ENCODE measurements around the gene HEBP1.
"Not testable (repeated sequence)": the region's sequence is repeated elsewhere in the genome, so short reads cannot be mapped to it uniquely, and the experiment has no call there.

Gene HEBP1, protein sequence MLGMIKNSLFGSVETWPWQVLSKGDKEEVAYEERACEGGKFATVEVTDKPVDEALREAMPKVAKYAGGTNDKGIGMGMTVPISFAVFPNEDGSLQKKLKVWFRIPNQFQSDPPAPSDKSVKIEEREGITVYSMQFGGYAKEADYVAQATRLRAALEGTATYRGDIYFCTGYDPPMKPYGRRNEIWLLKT

DNA sequence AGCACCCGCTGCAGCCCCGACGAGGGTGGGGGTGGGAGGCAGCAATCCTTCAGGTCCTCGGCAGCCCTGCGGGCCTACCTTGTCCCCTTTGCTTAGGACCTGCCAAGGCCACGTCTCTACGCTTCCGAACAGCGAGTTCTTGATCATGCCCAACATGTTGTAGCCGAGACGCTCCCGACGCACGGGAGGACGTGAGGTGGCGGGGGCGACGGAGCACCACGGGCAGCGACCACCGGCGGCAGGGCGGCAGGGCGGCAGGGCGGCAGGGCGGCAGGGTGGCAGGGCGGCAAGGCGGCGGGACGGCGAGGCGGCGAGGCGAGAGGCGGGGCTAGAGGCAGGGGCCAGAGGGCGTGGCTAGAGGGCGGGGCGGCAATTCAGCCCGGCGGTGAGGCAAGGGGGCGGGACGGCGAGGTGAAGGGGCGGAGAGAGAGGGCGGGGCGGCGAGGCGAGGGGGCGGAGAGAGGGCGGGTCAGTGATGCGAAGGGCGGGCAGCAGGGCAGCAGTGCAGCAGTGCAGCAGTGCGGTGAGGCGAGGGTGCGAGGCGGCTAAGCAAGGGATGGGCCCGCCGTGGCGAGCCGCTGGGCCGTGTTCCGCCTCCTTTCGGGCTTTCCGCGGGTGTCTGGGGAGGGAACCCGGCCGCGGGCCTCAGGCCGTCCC is at the start of gene HEBP1:
HEBP1 (minus strand) TSS at position 307 of the 657 bp plus-strand sequence; CDS start at position 156, 151 bp downstream.
- Mint-ChIP-seq H3K4me1 (peaks cover 32% of the 10 kb centered on the region), H3K9me3 (no peaks in the 10 kb centered on the region), H3K27me3 (peaks cover 13% of the 10 kb centered on the region), H3K36me3 (ENCODE audit: low read depth) (no peaks in the 10 kb centered on the region), H3K27ac (peak within 1 kb of the TSS; percentile 48), H3K4me3 (peak within 1 kb of the TSS; percentile 86)
- peak; percentile 98 for DNase-seq
- ATAC-seq = peak; percentile 89

DNA sequence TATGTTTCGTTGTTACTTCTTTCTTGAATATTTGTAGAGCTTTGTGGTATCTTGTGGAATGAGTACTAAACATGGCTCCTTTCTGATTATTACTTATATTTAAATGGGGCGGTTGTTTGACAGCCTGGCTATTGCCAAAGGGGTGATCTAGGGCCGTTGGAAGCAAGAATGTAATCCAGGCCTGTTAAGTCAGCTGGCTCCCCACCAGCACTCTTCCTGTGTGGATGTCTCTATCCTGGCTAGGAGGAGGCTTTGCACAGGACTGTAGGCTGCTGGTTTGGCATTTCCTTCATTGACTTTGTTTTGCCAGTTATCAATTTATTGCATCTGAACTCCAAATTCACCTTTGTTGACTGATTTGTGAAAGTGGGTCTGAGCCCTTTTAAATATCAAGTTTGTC is 49.8 kb upstream of the HEBP1 start:
- Mint-ChIP-seq H3K4me1 (peaks cover 16% of the 10 kb centered on the region), H3K9me3 (peaks cover 9% of the 10 kb centered on the region), H3K27ac (no peak overlapping the region), H3K36me3 (ENCODE audit: low read depth) (peaks cover 8% of the 10 kb centered on the region), H3K4me3 (no peak overlapping the region), H3K27me3 (no peaks in the 10 kb centered on the region)
- DNase-seq = no peak
- no peak for ATAC-seq

DNA sequence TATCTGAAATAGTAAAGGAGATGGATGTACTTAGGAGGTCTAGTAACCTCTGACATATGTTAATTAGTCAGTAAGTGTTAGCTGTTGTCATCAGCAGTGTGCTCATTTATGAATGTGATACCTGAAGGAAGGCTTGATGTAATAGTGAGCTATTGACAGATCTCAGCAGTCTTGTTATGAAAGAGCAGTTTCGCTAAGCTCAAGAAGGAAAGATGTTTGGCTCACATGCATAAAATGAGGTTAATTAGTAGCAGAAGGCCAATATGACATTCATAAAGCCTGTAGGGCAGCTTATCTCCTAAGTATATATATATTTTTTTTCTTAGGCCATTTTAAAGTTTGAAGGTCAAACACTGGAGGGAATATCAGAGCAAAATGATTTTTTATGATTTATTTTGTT is 46.9 kb upstream of the HEBP1 start:
- Mint-ChIP-seq H3K36me3 (ENCODE audit: low read depth) (no peaks in the 10 kb centered on the region), H3K4me1 (peaks cover 18% of the 10 kb centered on the region), H3K9me3 (no peaks in the 10 kb centered on the region), H3K27me3 (peaks cover 2% of the 10 kb centered on the region), H3K27ac (no peak overlapping the region), H3K4me3 (no peak overlapping the region)
- no peak for DNase-seq
- ATAC-seq = peak; percentile 41

- no peak overlapping the region for H3K27ac Mint-ChIP-seq
- peak overlapping the region; percentile 83 for H3K4me3 Mint-ChIP-seq
Observed at GRCh38 chr12:13045816-13046215, 45.8 kb upstream of the HEBP1 start.

GRCh38 chr12:13044906-13045299 is 44.8 kb upstream of the HEBP1 start:
- ATAC-seq = no peak
- Mint-ChIP-seq H3K4me3 (peak overlapping the region; percentile 83), H3K9me3 (no peaks in the 10 kb centered on the region), H3K27ac (peak overlapping the region; percentile 41), H3K4me1 (peaks cover 18% of the 10 kb centered on the region), H3K36me3 (ENCODE audit: low read depth) (no peaks in the 10 kb centered on the region), H3K27me3 (peaks cover 2% of the 10 kb centered on the region)
- no peak for DNase-seq

More at GRCh38 chr12:13045816-13046215, 45.8 kb upstream of the HEBP1 start:
- Mint-ChIP-seq H3K9me3 (no peaks in the 10 kb centered on the region), H3K4me1 (peaks cover 18% of the 10 kb centered on the region), H3K27me3 (peaks cover 2% of the 10 kb centered on the region), H3K36me3 (ENCODE audit: low read depth) (no peaks in the 10 kb centered on the region)
- no peak for ATAC-seq
- no peak for DNase-seq

DNA sequence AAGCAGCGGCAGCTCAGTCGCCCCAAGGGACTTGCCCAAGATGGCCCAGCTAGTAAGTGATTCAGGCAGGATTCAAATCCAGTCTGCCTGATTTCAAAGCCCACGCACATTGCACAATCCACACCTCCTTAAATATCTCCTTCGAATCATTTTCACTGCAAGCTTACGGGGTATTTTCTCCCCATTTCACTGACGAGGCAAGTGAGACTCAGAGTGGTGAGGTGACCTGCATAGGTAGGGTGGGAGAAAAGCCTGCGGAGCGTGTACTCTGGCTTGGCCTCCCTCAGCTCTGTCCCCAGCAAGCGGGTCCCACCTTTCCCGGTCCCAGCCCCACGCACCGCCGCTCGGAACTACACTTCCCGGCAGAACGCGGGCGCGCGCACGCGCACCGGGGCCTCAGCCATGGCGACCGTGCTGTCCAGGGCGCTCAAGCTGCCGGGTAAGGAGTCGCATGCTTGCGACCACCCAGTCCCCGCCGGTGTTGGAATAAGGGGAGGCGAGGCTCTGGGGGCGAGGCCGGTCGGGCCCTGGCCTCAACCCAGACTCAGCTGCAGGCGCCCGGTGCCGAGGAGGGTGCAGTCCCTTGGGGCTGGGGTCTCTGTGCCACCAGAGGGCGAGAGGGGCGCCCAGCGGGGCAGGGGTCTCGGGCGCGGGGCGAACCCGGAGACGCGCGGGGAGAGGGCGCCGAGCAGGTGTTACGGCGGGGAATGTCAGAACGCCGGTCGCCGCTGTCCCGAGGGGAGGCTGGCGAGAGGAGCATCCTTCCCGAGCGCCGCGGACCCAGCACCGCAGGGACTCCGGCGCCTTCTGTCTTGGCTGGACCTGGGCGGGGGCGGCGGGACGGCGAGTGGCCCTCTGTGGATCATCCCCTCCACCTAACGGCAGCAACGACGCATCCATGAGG is 44.2 kb upstream of the HEBP1 start, which contains the start of gene FAM234B:
FAM234B (plus strand) TSS at position 380 of the 904 bp plus-strand sequence; CDS start at position 403, 23 bp downstream.
- peak; percentile 97 for ATAC-seq

DNA sequence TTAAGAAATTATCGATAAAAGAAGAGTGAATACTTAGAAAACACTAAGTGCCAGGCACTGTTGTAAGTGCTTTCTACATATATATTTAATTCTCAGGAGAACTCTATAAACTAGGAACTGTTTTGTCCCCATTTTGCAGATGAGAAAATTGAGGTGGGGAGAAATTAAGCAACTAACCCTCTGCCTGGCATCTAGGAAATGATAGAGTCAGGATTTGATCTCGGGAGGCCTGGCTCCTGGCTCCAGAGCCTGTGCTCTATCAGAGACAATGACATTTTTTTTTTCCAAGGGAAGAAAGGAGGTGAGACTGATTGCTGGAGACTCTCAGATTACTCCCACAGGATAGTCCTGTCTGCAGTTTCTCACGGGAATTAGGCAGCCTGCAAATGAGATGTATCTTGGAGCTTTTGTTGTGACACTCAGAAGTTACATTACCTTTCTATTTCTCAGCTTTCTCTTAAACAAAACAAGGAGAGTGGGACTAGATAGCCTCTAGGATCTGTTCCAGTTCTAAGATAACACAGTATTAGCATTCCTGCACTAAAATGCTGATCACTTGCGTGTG is 42.7 kb upstream of the HEBP1 start:
- peaks cover 2% of the 10 kb centered on the region for H3K27me3 Mint-ChIP-seq
- ATAC-seq (no peak), DNase-seq (no peak)
- no peaks in the 10 kb centered on the region for H3K36me3 Mint-ChIP-seq (ENCODE audit: low read depth)
- H3K27ac Mint-ChIP-seq = no peak overlapping the region
- H3K4me1 Mint-ChIP-seq = peaks cover 18% of the 10 kb centered on the region
- H3K9me3 Mint-ChIP-seq = no peaks in the 10 kb centered on the region
- peak overlapping the region; percentile 83 for H3K4me3 Mint-ChIP-seq

More for the DNA sequence above, 44.2 kb upstream of the HEBP1 start, which contains the start of gene FAM234B:
- peak; percentile 85 for DNase-seq
- H3K4me1 Mint-ChIP-seq = peaks cover 18% of the 10 kb centered on the region
- H3K9me3 Mint-ChIP-seq = no peaks in the 10 kb centered on the region
- H3K4me3 Mint-ChIP-seq = peak within 1 kb of the TSS; percentile 83
- peak within 1 kb of the TSS; percentile 70 for H3K27ac Mint-ChIP-seq
- H3K36me3 Mint-ChIP-seq (ENCODE audit: low read depth) = no peaks in the 10 kb centered on the region
- H3K27me3 Mint-ChIP-seq = peaks cover 2% of the 10 kb centered on the region

- peaks cover 2% of the 10 kb centered on the region for H3K27me3 Mint-ChIP-seq
- H3K4me1 Mint-ChIP-seq = peaks cover 14% of the 10 kb centered on the region
- DNase-seq (no peak), ATAC-seq (no peak)
- no peaks in the 10 kb centered on the region for H3K9me3 Mint-ChIP-seq
- no peaks in the 10 kb centered on the region for H3K36me3 Mint-ChIP-seq (ENCODE audit: low read depth)
- H3K4me3 Mint-ChIP-seq = no peak overlapping the region
- no peak overlapping the region for H3K27ac Mint-ChIP-seq
Observed at GRCh38 chr12:13041224-13041623, 41.2 kb upstream of the HEBP1 start.

DNA sequence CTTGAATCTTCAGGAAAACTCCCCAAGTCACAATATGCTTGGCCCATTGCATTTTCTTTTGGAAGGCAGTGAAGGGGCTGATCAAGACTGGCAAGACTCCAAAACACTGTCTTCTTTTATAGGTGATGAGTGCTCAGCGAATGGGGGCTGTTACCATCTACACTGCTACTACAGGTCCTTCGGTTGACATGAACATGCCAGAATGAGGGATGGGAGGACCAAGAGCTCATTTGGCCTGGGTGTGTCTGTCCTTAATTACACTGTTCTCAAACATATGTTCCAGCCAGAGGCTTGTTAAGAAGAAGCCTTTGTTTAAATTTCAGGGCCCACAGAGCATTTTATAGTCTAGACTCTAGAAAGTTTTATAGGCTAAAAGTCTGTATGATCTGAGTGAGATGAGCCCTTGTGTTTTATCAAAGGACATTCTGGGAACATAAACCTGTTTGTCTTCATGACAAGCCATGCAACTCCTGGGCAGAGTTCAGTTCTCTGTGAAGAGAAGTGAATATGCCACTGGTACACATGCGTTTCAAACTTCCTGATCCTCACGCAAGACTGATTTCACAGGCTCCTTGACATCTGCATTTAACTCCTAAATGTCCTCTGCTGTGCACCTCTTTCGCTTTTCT is 39.4 kb upstream of the HEBP1 start:
- no peak overlapping the region for H3K4me3 Mint-ChIP-seq
- no peaks in the 10 kb centered on the region for H3K9me3 Mint-ChIP-seq
- no peak overlapping the region for H3K27ac Mint-ChIP-seq
- H3K27me3 Mint-ChIP-seq = peaks cover 2% of the 10 kb centered on the region
- ATAC-seq = no peak
- no peak for DNase-seq
- H3K36me3 Mint-ChIP-seq (ENCODE audit: low read depth) = no peaks in the 10 kb centered on the region
- peaks cover 4% of the 10 kb centered on the region for H3K4me1 Mint-ChIP-seq

DNA sequence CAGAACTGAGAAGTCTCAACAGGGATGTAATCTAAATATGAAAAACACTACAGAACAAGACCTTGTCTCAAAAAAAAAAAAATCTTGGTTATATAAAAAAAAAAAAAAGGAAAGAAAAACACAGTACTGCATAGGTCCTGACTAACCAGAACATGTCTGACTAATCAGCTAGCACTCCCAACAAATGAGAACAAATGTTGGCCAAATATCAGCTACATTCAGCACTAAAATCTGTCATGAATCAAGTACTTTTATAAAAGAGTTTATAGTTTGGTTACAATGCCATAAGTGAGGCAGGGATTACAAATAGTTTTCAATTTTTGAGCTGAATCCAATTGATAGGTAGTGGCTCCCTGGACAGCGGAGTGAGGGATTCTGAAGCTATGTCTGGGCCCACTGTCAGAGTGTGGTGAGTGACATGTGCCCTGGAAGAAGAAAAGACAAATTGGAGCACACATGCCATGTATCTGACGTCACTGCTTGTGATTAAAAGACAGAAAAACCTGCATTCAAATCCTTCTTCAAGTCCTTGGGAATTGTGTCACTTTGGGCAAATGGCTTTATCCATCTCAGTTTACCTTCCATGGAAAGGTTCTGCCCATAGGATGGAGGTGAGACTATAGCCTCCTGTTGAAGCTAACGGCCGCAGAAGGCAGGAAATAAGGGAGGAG is 38.6 kb upstream of the HEBP1 start:
- H3K27ac Mint-ChIP-seq = no peak overlapping the region
- no peaks in the 10 kb centered on the region for H3K9me3 Mint-ChIP-seq
- H3K36me3 Mint-ChIP-seq (ENCODE audit: low read depth) = no peaks in the 10 kb centered on the region
- H3K27me3 Mint-ChIP-seq = peaks cover 2% of the 10 kb centered on the region
- DNase-seq (no peak), ATAC-seq (no peak)
- H3K4me1 Mint-ChIP-seq = no peaks in the 10 kb centered on the region
- H3K4me3 Mint-ChIP-seq = no peak overlapping the region

- no peak for DNase-seq
- H3K27me3 Mint-ChIP-seq = no peaks in the 10 kb centered on the region
- H3K9me3 Mint-ChIP-seq = no peaks in the 10 kb centered on the region
- no peak overlapping the region for H3K27ac Mint-ChIP-seq
- H3K4me3 Mint-ChIP-seq = no peak overlapping the region
- H3K4me1 Mint-ChIP-seq = no peaks in the 10 kb centered on the region
- H3K36me3 Mint-ChIP-seq (ENCODE audit: low read depth) = no peaks in the 10 kb centered on the region
- no peak for ATAC-seq
Observed at GRCh38 chr12:13036881-13037280, 36.8 kb upstream of the HEBP1 start.

GRCh38 chr12:13035335-13035734 is 35.3 kb upstream of the HEBP1 start:
- not testable (repeated sequence) for ATAC-seq; H3K27ac Mint-ChIP-seq; H3K4me1 Mint-ChIP-seq; H3K27me3 Mint-ChIP-seq; H3K36me3 Mint-ChIP-seq (ENCODE audit: low read depth); DNase-seq; H3K9me3 Mint-ChIP-seq; H3K4me3 Mint-ChIP-seq

- H3K36me3 Mint-ChIP-seq (ENCODE audit: low read depth) = no peaks in the 10 kb centered on the region
- H3K27me3 Mint-ChIP-seq = peaks cover 8% of the 10 kb centered on the region
- no peak for DNase-seq
- no peak overlapping the region for H3K4me3 Mint-ChIP-seq
- no peak for ATAC-seq
- H3K4me1 Mint-ChIP-seq = no peaks in the 10 kb centered on the region
- no peak overlapping the region for H3K27ac Mint-ChIP-seq
- no peaks in the 10 kb centered on the region for H3K9me3 Mint-ChIP-seq
Observed at GRCh38 chr12:13033476-13033875, 33.4 kb upstream of the HEBP1 start.
